ENCODE data around the gene RPA3.

The RPA3 gene

GRCh38 chr7:7742223-7742622, 23.8 kb upstream of the RPA3 start:
- DNase-seq, result no peak
- no peak for TF ChIP-seq GATA1 (IDR thresholded peaks at IDR 0.05; ENCODE audit: low read depth, low read length)
- no peak for TF ChIP-seq POLR2A (IDR thresholded peaks at IDR 0.05; ENCODE audit: low read length)

DNA sequence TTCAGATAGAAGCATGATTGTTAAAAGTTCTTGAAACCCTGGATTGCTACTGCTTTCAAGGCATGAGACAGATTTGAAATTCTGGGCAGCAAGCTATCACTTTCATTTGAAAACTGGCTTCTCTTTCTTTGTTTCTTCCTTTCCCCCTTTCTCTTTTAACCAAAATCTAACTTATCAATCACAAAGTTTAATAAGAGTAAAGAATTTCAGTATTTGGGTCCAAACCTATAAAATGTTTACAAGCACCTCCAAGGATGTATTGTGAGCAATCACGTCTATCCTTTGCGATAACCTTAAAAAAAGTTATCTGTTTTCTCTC, 21.6 kb upstream of the RPA3 start:
- no peak for TF ChIP-seq GATA1 (IDR thresholded peaks at IDR 0.05; ENCODE audit: low read depth, low read length)
- no peak for TF ChIP-seq POLR2A (IDR thresholded peaks at IDR 0.05; ENCODE audit: low read length)
- no peak for DNase-seq

- no peak for DNase-seq
- TF ChIP-seq GATA1 (IDR thresholded peaks at IDR 0.05; ENCODE audit: low read depth, low read length) (no peak), POLR2A (IDR thresholded peaks at IDR 0.05; ENCODE audit: low read length) (no peak)
Observed at GRCh38 chr7:7739204-7740036, 21.0 kb upstream of the RPA3 start.

- no peak for TF ChIP-seq POLR2A (IDR thresholded peaks at IDR 0.05; ENCODE audit: low read length)
Observed at GRCh38 chr7:7738622-7739021, 20.2 kb upstream of the RPA3 start.

GRCh38 chr7:7738177-7738576, 19.8 kb upstream of the RPA3 start:
- no peak for TF ChIP-seq GATA1 (IDR thresholded peaks at IDR 0.05; ENCODE audit: low read depth, low read length)
- no peak for TF ChIP-seq POLR2A (IDR thresholded peaks at IDR 0.05; ENCODE audit: low read length)
- no peak for DNase-seq

More at GRCh38 chr7:7738622-7739021, 20.2 kb upstream of the RPA3 start:
- no peak for DNase-seq

- no peak for DNase-seq
- TF ChIP-seq GATA1 (IDR thresholded peaks at IDR 0.05; ENCODE audit: low read depth, low read length) (no peak), POLR2A (IDR thresholded peaks at IDR 0.05; ENCODE audit: low read length) (no peak)
Observed at GRCh38 chr7:7737674-7738073, 19.3 kb upstream of the RPA3 start.

GRCh38 chr7:7736671-7737070, 18.3 kb upstream of the RPA3 start:
- TF ChIP-seq GATA1 (IDR thresholded peaks at IDR 0.05; ENCODE audit: low read depth, low read length) (no peak), POLR2A (IDR thresholded peaks at IDR 0.05; ENCODE audit: low read length) (no peak)

GRCh38 chr7:7732621-7733281, 14.3 kb upstream of the RPA3 start:
- no peak for TF ChIP-seq GATA1 (IDR thresholded peaks at IDR 0.05; ENCODE audit: low read depth, low read length)
- TF ChIP-seq POLR2A (IDR thresholded peaks at IDR 0.05; ENCODE audit: low read length), result no peak
- DNase-seq, result no peak

More at GRCh38 chr7:7736671-7737070, 18.3 kb upstream of the RPA3 start:
- DNase-seq, result no peak

GRCh38 chr7:7731732-7732131, 13.3 kb upstream of the RPA3 start:
- DNase-seq, result no peak
- no peak for TF ChIP-seq GATA1 (IDR thresholded peaks at IDR 0.05; ENCODE audit: low read depth, low read length)

GRCh38 chr7:7720750-7721621, 2.6 kb upstream of the RPA3 start:
- no peak for DNase-seq
- TF ChIP-seq POLR2A (IDR thresholded peaks at IDR 0.05; ENCODE audit: low read length) (no peak), GATA1 (IDR thresholded peaks at IDR 0.05; ENCODE audit: low read depth, low read length) (no peak)

DNA sequence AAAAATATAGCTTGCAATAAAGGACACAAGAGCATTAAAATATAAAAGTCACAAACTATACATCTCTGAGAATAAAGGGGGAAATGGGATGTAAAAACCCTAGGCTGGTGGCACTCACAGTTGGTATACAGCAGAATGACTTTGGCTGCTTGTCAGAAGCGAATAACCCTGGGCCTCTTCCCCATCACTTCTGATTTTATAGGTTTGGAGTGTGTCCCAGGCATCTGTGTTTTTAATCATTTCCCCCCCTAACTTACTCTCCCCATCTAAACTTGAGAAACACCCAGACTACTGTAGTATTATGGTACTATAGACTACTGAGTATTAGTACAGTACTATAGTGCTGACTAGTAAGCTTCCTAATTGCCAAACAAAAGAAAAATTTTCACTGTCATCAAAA, 1.8 kb upstream of the RPA3 start:
- TF ChIP-seq POLR2A (IDR thresholded peaks at IDR 0.05; ENCODE audit: low read length), result no peak
- no peak for TF ChIP-seq GATA1 (IDR thresholded peaks at IDR 0.05; ENCODE audit: low read depth, low read length)
- no peak for DNase-seq

- TF ChIP-seq POLR2A (IDR thresholded peaks at IDR 0.05; ENCODE audit: low read length) (no peak), GATA1 (IDR thresholded peaks at IDR 0.05; ENCODE audit: low read depth, low read length) (no peak)
- no peak for DNase-seq
Observed at GRCh38 chr7:7719236-7719635, 829 bp upstream of the RPA3 start.

DNA sequence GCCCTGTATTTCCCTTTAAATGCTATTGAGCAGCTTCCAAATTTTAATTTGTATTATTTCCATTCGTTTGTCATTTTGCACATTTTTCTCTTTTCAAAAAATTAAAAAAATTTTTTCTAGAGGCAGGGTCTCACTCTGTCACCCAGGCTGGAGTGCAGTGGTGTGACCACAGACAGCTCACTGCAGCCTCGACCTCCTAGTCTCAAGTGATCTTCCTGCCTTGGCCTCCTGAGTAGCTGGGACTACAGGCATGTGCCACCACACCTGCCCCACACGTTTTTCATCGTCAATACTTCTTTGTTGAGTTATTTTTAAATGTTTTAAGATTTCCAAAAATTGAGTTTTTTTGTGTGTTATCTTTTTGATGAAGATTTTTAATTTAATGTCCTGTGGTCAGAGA, 4.7 kb downstream of the RPA3 start:
- DNase-seq, result no peak
- TF ChIP-seq POLR2A (IDR thresholded peaks at IDR 0.05; ENCODE audit: low read length) (no peak), GATA1 (IDR thresholded peaks at IDR 0.05; ENCODE audit: low read depth, low read length) (no peak)

DNA sequence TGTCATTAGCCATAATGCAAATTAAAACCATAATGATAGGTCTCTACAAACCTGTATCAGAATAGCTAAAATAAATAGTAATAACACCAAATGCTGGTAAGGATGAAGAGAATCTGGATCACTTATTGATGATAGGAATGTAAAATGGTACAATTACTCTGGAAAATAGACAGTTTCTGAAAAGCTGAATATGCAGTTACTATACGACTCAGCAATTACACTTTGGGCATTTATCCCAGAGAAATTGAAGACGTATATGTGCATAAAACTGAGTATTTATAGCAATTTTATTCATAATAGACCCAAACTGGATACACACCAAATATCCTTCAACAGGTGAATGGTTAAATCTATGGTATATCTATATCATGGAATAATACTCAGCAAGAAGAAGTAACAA, 7.9 kb downstream of the RPA3 start:
- no peak for TF ChIP-seq POLR2A (IDR thresholded peaks at IDR 0.05; ENCODE audit: low read length)
- TF ChIP-seq GATA1 (IDR thresholded peaks at IDR 0.05; ENCODE audit: low read depth, low read length), result no peak
- no peak for DNase-seq
